Chondrocyte (in vitro differentiated cells): ENCODE measurements around the gene TACR1. TPM values are rescaled to one million over a fixed set of nuclear protein-coding genes. Genes with fewer than 3 reads are reported as not detected.
A peak's percentile ranks its signal among the peaks of the same experiment; 100 is the strongest.
"Not testable (repeated sequence)": the region's sequence is repeated elsewhere in the genome, so short reads cannot be mapped to it uniquely, and the experiment has no call there.

Experiments
- DNase-seq: peaks from one replicate; pipeline ENCODE4 v3.0.0; 2021; ENCODE audit warnings: mixed read lengths, low spot score
- H3K27ac Mint-ChIP-seq: one replicate; pipeline ENCODE4 v1.8.0; 2021; ENCODE audit warnings: mild to moderate bottlenecking, moderate library complexity, mixed read lengths; ENCODE audit not compliant: unreplicated experiment
- H3K27me3 Mint-ChIP-seq: 2 replicates; pipeline ENCODE4 v1.8.0; 2021; ENCODE audit warnings: low read depth, mixed read lengths
- H3K36me3 Mint-ChIP-seq: 2 replicates; pipeline ENCODE4 v1.8.0; 2021; ENCODE audit warnings: low read depth, mixed read lengths
- H3K4me1 Mint-ChIP-seq: 2 replicates; pipeline ENCODE4 v1.8.0; 2021; ENCODE audit warnings: low read depth, mild to moderate bottlenecking, mixed read lengths
- H3K4me3 Mint-ChIP-seq: one replicate; pipeline ENCODE4 v1.8.0; 2021; ENCODE audit warnings: mild to moderate bottlenecking, moderate library complexity, mixed read lengths; ENCODE audit not compliant: unreplicated experiment
- H3K9me3 Mint-ChIP-seq: 2 replicates; pipeline ENCODE4 v1.8.0; 2021; ENCODE audit warnings: low read depth, mixed read lengths
- long read RNA-seq: library from polyadenylated mRNA; stranded (forward); transcript quantifications from one replicate; pipeline ENCODE4 v2.0.0, GENCODE V29; 2021
- total RNA-seq: library from RNA; stranded (reverse); gene quantifications from 3 replicates; pipeline ENCODE4 v1.2.1, GENCODE V29; 2021
- TF ChIP-seq, protein P1 (sequence below): fragments of 200-600 bp; sonication (generic); IDR thresholded peaks from 2 replicates; pipeline ENCODE4 v1.5.0; 2021; ENCODE audit warnings: antibody characterized with exemption, mild to moderate bottlenecking, moderate library complexity

Gene TACR1, protein sequence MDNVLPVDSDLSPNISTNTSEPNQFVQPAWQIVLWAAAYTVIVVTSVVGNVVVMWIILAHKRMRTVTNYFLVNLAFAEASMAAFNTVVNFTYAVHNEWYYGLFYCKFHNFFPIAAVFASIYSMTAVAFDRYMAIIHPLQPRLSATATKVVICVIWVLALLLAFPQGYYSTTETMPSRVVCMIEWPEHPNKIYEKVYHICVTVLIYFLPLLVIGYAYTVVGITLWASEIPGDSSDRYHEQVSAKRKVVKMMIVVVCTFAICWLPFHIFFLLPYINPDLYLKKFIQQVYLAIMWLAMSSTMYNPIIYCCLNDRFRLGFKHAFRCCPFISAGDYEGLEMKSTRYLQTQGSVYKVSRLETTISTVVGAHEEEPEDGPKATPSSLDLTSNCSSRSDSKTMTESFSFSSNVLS
- not detected in 3 replicates for total RNA-seq
- long read RNA-seq = 0 reads

DNA sequence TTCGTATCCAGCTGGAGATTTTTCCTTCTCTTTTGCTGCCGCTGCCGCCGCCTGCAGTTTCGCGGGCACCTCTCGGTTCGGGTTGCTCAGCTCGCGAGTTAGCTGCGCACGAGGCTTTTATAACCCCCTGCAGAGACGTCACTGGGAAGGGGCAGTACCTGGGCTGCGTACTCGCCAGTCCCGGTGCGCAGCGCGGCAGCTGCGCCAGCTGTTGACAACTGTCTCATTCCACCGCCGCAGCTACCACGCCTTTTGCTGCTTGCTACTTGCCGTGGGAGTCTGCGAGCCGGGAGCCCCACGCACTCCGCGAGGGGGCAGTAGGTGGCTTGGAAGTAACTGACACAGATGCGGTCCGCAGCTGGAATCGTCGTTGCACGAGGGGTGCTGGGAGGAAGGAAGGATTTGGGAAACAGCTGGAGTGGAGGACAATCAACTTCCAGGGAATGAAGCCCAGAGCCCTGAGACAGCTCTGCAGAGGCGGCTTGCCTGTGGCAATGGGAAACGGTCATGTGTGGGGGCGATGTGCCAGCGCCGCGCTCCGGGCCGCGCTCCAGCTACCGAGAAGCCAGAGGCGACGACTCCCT lies at the start of gene TACR1:
TACR1 (minus strand) TSS at position 93 of the 584 bp plus-strand sequence. CDS start 586 bp downstream, outside the sequence.
- no peaks in the 10 kb centered on the region for H3K9me3 Mint-ChIP-seq
- no peak within 1 kb of the TSS for H3K27ac Mint-ChIP-seq
- H3K4me1 Mint-ChIP-seq = peaks cover 20% of the 10 kb centered on the region
- DNase-seq = peak; percentile 87
- H3K27me3 Mint-ChIP-seq = peaks cover 74% of the 10 kb centered on the region
- H3K4me3 Mint-ChIP-seq = peak within 1 kb of the TSS; percentile 74
- TF ChIP-seq, protein P1, sequence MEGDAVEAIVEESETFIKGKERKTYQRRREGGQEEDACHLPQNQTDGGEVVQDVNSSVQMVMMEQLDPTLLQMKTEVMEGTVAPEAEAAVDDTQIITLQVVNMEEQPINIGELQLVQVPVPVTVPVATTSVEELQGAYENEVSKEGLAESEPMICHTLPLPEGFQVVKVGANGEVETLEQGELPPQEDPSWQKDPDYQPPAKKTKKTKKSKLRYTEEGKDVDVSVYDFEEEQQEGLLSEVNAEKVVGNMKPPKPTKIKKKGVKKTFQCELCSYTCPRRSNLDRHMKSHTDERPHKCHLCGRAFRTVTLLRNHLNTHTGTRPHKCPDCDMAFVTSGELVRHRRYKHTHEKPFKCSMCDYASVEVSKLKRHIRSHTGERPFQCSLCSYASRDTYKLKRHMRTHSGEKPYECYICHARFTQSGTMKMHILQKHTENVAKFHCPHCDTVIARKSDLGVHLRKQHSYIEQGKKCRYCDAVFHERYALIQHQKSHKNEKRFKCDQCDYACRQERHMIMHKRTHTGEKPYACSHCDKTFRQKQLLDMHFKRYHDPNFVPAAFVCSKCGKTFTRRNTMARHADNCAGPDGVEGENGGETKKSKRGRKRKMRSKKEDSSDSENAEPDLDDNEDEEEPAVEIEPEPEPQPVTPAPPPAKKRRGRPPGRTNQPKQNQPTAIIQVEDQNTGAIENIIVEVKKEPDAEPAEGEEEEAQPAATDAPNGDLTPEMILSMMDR = peak; percentile 82
- no peaks in the 10 kb centered on the region for H3K36me3 Mint-ChIP-seq

- not testable (repeated sequence) for H3K36me3 Mint-ChIP-seq, H3K27ac Mint-ChIP-seq, DNase-seq, H3K4me3 Mint-ChIP-seq, H3K27me3 Mint-ChIP-seq, H3K4me1 Mint-ChIP-seq
- peaks cover 23% of the 10 kb centered on the region for H3K9me3 Mint-ChIP-seq
These were observed 49.3 kb upstream of the TACR1 start for GRCh38 chr2:75248581-75248980.

GRCh38 chr2:75246441-75247167 lies 47.3 kb upstream of the TACR1 start:
- no peaks in the 10 kb centered on the region for H3K27me3 Mint-ChIP-seq
- peaks cover 40% of the 10 kb centered on the region for H3K9me3 Mint-ChIP-seq
- TF ChIP-seq, protein P1 = no peak
- peaks cover 9% of the 10 kb centered on the region for H3K36me3 Mint-ChIP-seq
- no peak overlapping the region for H3K27ac Mint-ChIP-seq
- H3K4me3 Mint-ChIP-seq = no peak overlapping the region
- H3K4me1 Mint-ChIP-seq = no peaks in the 10 kb centered on the region
- no peak for DNase-seq

DNA sequence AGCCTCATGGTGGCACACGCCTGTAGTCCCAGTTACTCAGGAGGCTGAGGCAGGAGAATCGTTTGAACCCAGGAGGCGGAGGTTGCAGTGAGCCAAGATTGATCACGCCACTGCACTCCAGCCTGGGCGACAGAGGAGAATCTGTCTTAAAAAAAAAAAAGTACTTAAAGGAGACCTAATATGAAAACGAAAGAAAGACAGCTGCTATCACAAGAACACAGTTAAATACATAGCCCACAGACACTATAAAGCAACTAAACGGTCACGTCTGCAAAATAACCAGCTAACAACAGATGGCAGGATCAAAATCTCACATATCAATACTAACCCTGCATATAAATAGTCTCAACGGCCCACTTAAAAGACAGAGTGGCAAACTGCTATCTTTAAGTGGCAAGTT lies 43.9 kb upstream of the TACR1 start:
- peaks cover 10% of the 10 kb centered on the region for H3K4me1 Mint-ChIP-seq
- H3K9me3 Mint-ChIP-seq = peaks cover 26% of the 10 kb centered on the region
- H3K27ac Mint-ChIP-seq = no peak overlapping the region
- H3K36me3 Mint-ChIP-seq = peaks cover 2% of the 10 kb centered on the region
- TF ChIP-seq, protein P1 = no peak
- no peak overlapping the region for H3K4me3 Mint-ChIP-seq
- H3K27me3 Mint-ChIP-seq = no peaks in the 10 kb centered on the region
- DNase-seq = no peak

- H3K4me3 Mint-ChIP-seq = no peak overlapping the region
- H3K27ac Mint-ChIP-seq = no peak overlapping the region
- H3K4me1 Mint-ChIP-seq = peaks cover 10% of the 10 kb centered on the region
- TF ChIP-seq, protein P1 = peak; percentile 42
- DNase-seq = no peak
- H3K36me3 Mint-ChIP-seq = peaks cover 2% of the 10 kb centered on the region
- H3K9me3 Mint-ChIP-seq = peaks cover 26% of the 10 kb centered on the region
- H3K27me3 Mint-ChIP-seq = no peaks in the 10 kb centered on the region
These were observed 42.4 kb upstream of the TACR1 start for GRCh38 chr2:75241696-75242095.
